ENCODE data around the gene CACNA2D2. TPM values are rescaled to one million over a fixed set of nuclear protein-coding genes. Genes with fewer than 3 reads are reported as not detected.

CACNA2D2 gene
- total RNA-seq, 1 experiment from 2014 or later: 0.59 TPM

GRCh38 chr3:50314342-50314741, 189.1 kb downstream of the CACNA2D2 start:
- 0 out of 2 replicates have a peak, but pooled peaks have one; percentile 27 for ATAC-seq
- in situ Hi-C loops (cut with HindIII; ENCODE audit: low pct_unique_long_range_greater_than_20kb, low sequenced_read_pairs): no loop called here
- Histone ChIP-seq H3K27ac (ENCODE audit: low read length) (no peak overlapping the region), H3K36me3 (ENCODE audit: control insufficient read depth, insufficient read depth, low read length) (no peaks in the 10 kb centered on the region), H3K9me3 (ENCODE audit: control insufficient read depth, insufficient read depth, low read depth, low read length) (no peaks in the 10 kb centered on the region), H3K4me3 (ENCODE audit: low read depth in 2 of 2, low read length in 2 of 2) (no peak overlapping the region), H3K4me1 (ENCODE audit: control insufficient read depth, insufficient read depth, low read length) (no peaks in the 10 kb centered on the region; the same call in 1 of the 2 replicates), H3K27me3 (ENCODE audit: control insufficient read depth, insufficient read depth, low read length) (no peaks in the 10 kb centered on the region)
- ChIA-PET CTCF (no interaction called here), POLR2A (no interaction called here)
- no peak for TF ChIP-seq POLR2AphosphoS5 (IDR thresholded peaks at IDR 0.05; ENCODE audit: low read depth, low read length)
- no peak for TF ChIP-seq REST (IDR thresholded peaks at IDR 0.05; ENCODE audit: insufficient read depth in 1 of 2, low read depth in 2 of 2, low read length in 1 of 2)
- TF ChIP-seq TCF7L2 (IDR thresholded peaks at IDR 0.05; ENCODE audit: low read depth, low read length): no peak
- no peak for TF ChIP-seq SIN3A (IDR thresholded peaks at IDR 0.05; ENCODE audit: borderline replicate concordance, insufficient read depth, low read depth, low read length)
- TF ChIP-seq CTCF (IDR thresholded peaks at IDR 0.05): no peak
- no TSS peak for BruUV-seq (replicated peaks)
- DNase-seq (ENCODE audit: low read depth, low spot score): no peak
- intact Hi-C loops (cut with micrococcal nuclease; ENCODE audit: unreplicated experiment): no loop called here

Other genes starting within 250 kb of the CACNA2D2 start
- gene SEMA3B, start 234.5 kb downstream of the CACNA2D2 start, total RNA-seq (2021; ENCODE audit: unreplicated experiment): 1.4 TPM
- not detected for gene LSMEM2, start 224.5 kb downstream of the CACNA2D2 start, total RNA-seq (2021; ENCODE audit: unreplicated experiment)
- gene IFRD2, start 211.2 kb downstream of the CACNA2D2 start, total RNA-seq (2021; ENCODE audit: unreplicated experiment): 111 TPM
- gene HYAL3, start 204.2 kb downstream of the CACNA2D2 start, total RNA-seq (2021; ENCODE audit: unreplicated experiment): 3.9 TPM
- 7.2 TPM for gene NAA80, start 204.2 kb downstream of the CACNA2D2 start, total RNA-seq (2021; ENCODE audit: unreplicated experiment)
- gene HYAL1, start 200.1 kb downstream of the CACNA2D2 start, total RNA-seq (2021; ENCODE audit: unreplicated experiment): 0.18 TPM
- gene HYAL2, start 180.9 kb downstream of the CACNA2D2 start, total RNA-seq (2021; ENCODE audit: unreplicated experiment): 41.5 TPM
- gene TUSC2, start 175.4 kb downstream of the CACNA2D2 start, total RNA-seq (2021; ENCODE audit: unreplicated experiment): 35.3 TPM
- 17.4 TPM for gene RASSF1, start 162.8 kb downstream of the CACNA2D2 start, total RNA-seq (2021; ENCODE audit: unreplicated experiment)
- gene ZMYND10, start 157.9 kb downstream of the CACNA2D2 start, total RNA-seq (2021; ENCODE audit: unreplicated experiment): 3.6 TPM
- 14.6 TPM for gene NPRL2, start 152.9 kb downstream of the CACNA2D2 start, total RNA-seq (2021; ENCODE audit: unreplicated experiment)
- gene CYB561D2, start 152.8 kb downstream of the CACNA2D2 start, total RNA-seq (2021; ENCODE audit: unreplicated experiment): 27.5 TPM
- 30.2 TPM for gene TMEM115, start 144.1 kb downstream of the CACNA2D2 start, total RNA-seq (2021; ENCODE audit: unreplicated experiment)
- 5.0 TPM for gene C3orf18, start 64.1 kb upstream of the CACNA2D2 start, total RNA-seq (2021; ENCODE audit: unreplicated experiment)
- 12.1 TPM for gene HEMK1, start 65.9 kb upstream of the CACNA2D2 start, total RNA-seq (2021; ENCODE audit: unreplicated experiment)
- 0.57 TPM for gene CISH, start 108.1 kb upstream of the CACNA2D2 start, total RNA-seq (2021; ENCODE audit: unreplicated experiment)
- gene MAPKAPK3, start 113.5 kb upstream of the CACNA2D2 start, total RNA-seq (2021; ENCODE audit: unreplicated experiment): 14.8 TPM
- gene DOCK3, start 171.3 kb upstream of the CACNA2D2 start, total RNA-seq (2021; ENCODE audit: unreplicated experiment): 0.21 TPM